Medulla oblongata (tissue), 1 donor: ENCODE measurements around the gene VAV3.
"Not testable (repeated sequence)": the region's sequence is repeated elsewhere in the genome, so short reads cannot be mapped to it uniquely, and the experiment has no call there.

ENCODE experiments used
- DNase-seq: peaks from one replicate; pipeline ENCODE4 v3.0.0-alpha.2; 2015; ENCODE audit errors: extremely low spot score

The VAV3 gene

GRCh38 chr1:107894605-107895004 lies 70.4 kb downstream of the VAV3 start:
- no peak for DNase-seq

DNA sequence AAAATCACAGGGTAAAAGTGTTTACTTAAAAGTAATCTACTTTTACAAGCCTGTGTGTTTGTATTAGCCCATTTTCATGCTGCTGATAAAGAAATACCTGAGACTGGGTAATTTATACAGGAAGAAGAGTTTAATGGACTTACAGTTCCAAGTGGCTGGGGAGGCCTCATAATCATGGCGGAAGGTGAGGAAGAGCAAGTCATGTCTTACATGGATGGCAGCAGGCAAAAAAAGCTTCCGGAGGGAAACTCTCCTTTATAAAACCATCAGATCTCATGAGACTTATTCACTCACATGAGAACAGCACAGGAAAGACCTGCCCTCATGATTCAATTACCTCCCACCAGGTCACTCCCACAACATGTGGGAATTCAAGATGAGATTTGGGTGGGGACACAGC lies 71.6 kb downstream of the VAV3 start:
- not testable (repeated sequence) for DNase-seq

- DNase-seq, result no peak
Measured at GRCh38 chr1:107889524-107889923, 75.5 kb downstream of the VAV3 start.

DNA sequence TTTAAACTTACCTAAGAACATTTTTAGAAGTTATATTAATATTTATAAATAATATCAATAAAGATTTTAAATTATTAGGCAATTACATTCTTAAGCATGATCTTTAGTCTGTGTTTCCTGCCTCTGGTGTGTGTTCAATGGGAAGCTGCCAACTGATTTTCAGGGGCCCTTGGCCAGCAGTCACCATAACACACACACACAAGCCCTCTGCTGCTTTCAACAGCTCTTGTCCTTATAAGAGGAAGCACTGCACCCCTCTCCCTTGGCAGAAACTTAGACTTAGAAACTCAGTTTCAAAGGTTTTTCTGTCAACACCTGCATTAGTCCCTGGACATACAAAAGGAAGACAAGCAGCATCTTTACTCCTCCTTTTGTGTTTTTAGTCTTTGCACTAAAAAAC lies 81.4 kb downstream of the VAV3 start:
- DNase-seq, result no peak

GRCh38 chr1:107879927-107880326 lies 85.1 kb downstream of the VAV3 start:
- DNase-seq, result no peak

DNA sequence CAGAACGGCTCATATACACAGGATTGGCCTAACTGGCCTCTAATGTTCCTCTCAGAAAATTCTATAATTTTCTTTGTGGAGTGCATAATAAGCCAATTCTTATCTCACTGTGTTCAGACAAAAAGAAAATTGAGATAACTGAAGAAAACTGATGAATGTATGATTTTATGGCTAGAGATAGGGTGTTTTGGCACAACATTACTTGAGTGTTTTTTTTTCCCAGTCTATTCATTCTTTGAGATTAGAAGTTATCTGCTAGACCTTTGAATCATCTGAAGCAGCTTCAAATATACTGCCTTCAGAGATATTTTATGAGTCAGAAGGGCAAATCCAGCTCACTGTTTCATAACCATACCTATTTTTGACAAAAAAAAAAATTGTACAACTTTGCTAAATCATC lies 85.6 kb downstream of the VAV3 start:
- DNase-seq, result no peak

DNA sequence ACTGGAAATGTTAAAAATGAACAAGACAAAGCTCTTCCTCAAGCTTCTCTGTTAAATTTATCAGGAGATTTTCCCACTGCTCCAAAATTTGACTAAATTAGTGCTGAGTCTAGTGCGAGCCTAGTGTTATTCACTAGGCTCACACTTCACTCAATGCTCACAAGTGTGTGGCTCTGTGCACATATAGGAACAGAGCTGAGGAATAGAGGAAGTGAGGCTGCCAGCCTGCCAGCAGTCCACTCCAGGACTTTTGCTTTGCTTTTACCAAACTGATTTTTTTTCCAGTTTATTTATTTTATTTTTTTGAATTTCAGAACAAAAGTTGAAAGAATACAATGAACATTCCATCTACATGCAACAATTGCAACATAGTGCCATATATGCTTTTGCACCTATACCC lies 87.2 kb downstream of the VAV3 start:
- no peak for DNase-seq

DNA sequence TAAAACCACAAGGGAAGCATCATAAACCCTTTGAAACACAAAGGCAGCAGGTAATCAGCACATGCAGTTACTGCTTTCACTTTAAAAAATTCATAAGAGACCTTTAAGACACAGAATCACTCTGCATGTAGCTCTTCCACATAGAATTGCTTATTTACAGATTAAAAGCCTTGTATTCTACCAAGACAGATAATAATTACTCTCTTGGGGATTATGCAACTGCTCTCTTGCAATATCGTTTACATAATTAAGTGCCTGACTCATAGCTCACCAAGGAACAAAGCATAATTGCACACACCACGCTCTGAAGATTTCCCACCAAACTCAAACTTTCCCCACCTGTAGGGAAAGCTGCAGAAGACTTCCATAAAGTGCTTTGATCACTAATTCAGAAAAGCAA lies 87.9 kb downstream of the VAV3 start:
- DNase-seq, result no peak

GRCh38 chr1:107875689-107876088 lies 89.3 kb downstream of the VAV3 start:
- DNase-seq, result no peak

DNA sequence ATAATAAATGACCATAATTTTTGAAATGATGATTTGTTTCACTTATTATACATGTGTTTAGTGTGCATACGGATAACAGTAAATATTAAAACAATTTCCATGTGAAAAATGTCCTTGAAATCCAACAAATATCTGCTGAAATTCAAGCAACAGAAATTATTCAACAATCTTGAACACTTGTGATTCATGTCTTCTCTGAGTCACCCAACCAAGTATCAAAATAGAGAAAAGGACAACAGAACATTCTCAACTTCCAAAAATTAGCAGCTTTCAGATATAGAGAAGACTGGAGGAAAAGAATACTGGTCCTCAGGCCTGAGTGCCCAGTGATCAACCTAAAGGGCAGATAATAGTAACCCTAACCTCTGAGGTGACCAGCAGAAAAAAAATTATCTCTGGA lies 90.8 kb downstream of the VAV3 start:
- no peak for DNase-seq

GRCh38 chr1:107871687-107872395 lies 93.1 kb downstream of the VAV3 start:
- DNase-seq, result no peak

- no peak for DNase-seq
Measured at GRCh38 chr1:107871259-107871658, 93.7 kb downstream of the VAV3 start.

GRCh38 chr1:107870696-107871095 lies 94.3 kb downstream of the VAV3 start:
- DNase-seq, result no peak

DNA sequence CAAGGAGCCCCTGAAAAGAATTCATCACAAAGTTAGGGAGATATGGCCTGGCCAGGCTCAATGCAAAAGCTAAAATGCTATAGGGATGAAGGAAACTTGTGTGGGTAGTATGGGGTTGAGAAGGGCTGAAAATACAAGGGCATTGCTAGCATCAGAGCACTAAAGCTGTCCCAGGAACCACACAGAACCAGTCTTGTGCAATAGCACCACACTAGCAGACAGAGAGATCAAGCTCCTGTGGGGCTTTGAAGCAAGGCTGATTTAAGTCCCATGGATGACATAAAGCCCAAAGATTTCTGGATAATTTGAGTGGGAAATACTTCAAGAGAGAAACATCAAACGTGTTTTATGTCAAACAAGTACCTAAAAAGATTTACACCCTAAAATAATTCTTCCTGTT lies 97.1 kb downstream of the VAV3 start:
- DNase-seq, result no peak

GRCh38 chr1:107867422-107867821 lies 97.6 kb downstream of the VAV3 start:
- no peak for DNase-seq

DNA sequence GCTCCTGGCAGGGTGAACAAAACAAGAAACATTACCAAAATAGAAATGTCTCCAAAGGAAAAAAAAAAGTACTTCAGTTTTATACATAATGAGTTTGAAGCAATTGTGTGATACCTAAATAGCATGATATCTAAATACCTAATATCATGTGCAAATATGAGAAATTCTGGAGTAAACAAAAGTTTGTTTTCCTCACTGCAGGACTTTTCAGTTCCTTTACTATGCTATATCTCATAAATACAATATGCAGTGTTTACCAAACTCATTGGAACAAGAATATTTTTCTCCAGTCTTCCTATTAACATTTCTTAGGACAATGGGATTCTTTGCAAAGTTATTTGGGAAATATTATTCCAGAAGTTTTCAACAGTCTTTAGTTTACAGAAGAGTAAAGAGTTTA lies 98.1 kb downstream of the VAV3 start:
- DNase-seq, result no peak

DNA sequence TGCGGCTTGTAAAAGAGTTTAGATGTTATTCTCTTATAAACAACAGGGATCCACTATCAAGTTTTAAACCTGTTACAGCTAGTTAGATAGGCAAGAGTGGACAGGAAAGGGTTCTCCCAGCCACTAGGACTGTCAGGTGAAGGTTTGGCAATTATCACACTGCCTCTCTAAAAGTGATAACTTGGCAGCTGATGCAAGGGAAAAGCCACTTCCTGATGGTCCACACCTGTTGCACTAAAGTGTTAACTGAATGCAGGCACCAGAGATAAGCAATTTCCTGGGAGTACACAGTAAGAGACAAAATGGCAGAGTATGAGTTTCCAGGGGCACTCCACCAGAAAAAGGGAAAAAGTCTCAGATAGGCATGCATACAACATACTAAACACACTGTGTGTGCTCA lies 99.4 kb downstream of the VAV3 start:
- DNase-seq, result no peak

GRCh38 chr1:107863342-107863741 lies 101.6 kb downstream of the VAV3 start:
- DNase-seq, result no peak

- DNase-seq, result no peak
Measured at GRCh38 chr1:107862064-107862463, 102.9 kb downstream of the VAV3 start.

DNA sequence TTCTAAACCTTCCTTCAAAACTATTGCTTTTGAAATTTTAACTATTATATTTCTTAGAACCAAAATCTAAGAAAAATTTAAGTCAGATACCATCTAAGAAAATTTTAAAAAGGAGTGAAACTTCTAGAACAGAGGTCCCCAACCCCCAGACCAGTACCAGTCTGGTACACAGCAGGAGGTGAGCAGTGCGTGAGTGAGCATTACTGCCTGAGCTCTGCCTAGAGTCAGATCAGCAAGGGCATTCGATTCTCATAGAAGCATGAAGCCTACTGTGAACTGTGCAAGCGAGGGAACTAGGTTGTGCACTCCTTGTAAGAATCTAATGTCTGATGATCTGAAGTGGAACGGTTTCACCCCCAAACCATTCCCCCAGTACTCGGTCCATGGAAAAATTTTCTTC lies 106.7 kb downstream of the VAV3 start:
- no peak for DNase-seq

DNA sequence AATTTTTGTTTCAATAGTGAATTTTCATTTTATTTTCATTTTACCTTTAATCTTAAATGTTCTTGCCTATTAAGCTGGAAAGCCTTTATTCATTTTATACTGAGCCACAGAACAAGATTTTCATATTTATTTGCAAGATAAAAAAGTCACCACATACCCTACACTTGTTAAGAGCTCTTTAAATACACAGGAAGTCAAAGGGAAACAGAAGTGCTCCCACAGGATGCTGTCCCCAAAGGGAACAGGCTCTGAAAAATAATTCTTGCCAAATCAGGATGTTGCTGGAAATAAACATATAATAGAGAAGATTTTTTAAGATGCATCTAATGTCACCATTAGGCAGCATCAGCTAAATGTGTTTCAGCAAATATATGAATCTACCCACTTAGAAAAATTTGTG lies 113.6 kb downstream of the VAV3 start:
- DNase-seq, result no peak

- not testable (repeated sequence) for DNase-seq
Measured at GRCh38 chr1:107844541-107845194, 120.3 kb downstream of the VAV3 start.

DNA sequence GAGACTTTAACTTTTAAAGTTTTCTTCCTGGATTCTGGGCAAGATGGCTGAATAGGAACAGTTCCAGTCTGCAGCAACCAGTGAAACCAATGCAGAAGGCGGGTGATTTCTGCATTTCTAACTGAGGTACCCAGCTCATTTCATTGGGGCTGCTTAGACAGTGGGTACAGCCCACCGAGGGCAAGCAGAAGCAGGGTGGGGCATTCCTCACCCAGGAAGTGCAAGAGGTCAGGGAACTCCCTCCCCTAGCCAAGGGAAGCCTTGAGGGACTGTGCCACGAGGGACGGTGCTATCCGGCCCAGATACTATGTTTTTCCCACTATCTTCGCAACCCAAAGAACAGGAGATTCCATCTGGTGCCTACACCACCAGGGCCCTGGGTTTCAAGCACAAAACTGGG lies 121.0 kb downstream of the VAV3 start:
- DNase-seq, result no peak

- no peak for DNase-seq
Measured at GRCh38 chr1:107842241-107842640, 122.7 kb downstream of the VAV3 start.
